Large intestine (tissue), 3 donors: ENCODE measurements around the gene PTPN14. TPM values are rescaled to one million over a fixed set of nuclear protein-coding genes. Genes with fewer than 3 reads are reported as not detected.

Experiments used
- DNase-seq, 2 donors: peaks; one replicate each; pipeline versions ENCODE4 v3.0.0 to v3.0.0-alpha.2; 2013
- H3K27ac ChIP-seq: one replicate; pipeline ENCODE4 v1.5.1; 2013; ENCODE audit warnings: low read length
- H3K27me3 ChIP-seq: 2 replicates; pipeline ENCODE4 v1.6.1; 2013; ENCODE audit warnings: low read length; ENCODE audit not compliant: control insufficient read depth, insufficient read depth
- H3K36me3 ChIP-seq: 2 replicates; pipeline ENCODE4 v1.6.1; 2013; ENCODE audit warnings: low read length; ENCODE audit not compliant: control insufficient read depth, insufficient read depth
- H3K4me1 ChIP-seq: one replicate; pipeline ENCODE4 v1.6.1; 2013; ENCODE audit warnings: low read length; ENCODE audit not compliant: control insufficient read depth, insufficient read depth
- H3K4me3 ChIP-seq: one replicate; pipeline ENCODE4 v1.5.1; 2013; ENCODE audit warnings: low read length
- H3K9me3 ChIP-seq: one replicate; pipeline ENCODE4 v1.6.1; 2013; ENCODE audit warnings: mild to moderate bottlenecking, low read depth, low read length, moderate library complexity; ENCODE audit not compliant: control insufficient read depth
- WGBS: methylation state at CpG from one replicate; pipeline ENCODE4 v1.1.5; 2013; ENCODE audit warnings: low lambda C conversion rate; ENCODE audit not compliant: insufficient coverage; 5-methylcytosine and 5-hydroxymethylcytosine counted together
- polyA plus RNA-seq: library from polyadenylated mRNA; unstranded; fragments of 120-200 nt; gene quantifications from one replicate; pipeline ENCODE4 v1.2.1, GENCODE V29; 2013

PTPN14 gene
- polyA plus RNA-seq, 1 donor: 10.2 TPM

- Histone ChIP-seq H3K4me1 (peaks cover under 1% of the 10 kb centered on the region), H3K9me3 (no peaks in the 10 kb centered on the region), H3K4me3 (no peak overlapping the region), H3K27ac (no peak overlapping the region), H3K36me3 (peaks cover 22% of the 10 kb centered on the region), H3K27me3 (no peaks in the 10 kb centered on the region)
- DNase-seq: no peak
- WGBS: 80% methylated on average over 2 of the region's 4 CpGs
Observed at GRCh38 chr1:214354440-214355148, 196.8 kb downstream of the PTPN14 start.

- no CpG with 5 or more reads among the region's 4 CpGs for WGBS
- H3K36me3 ChIP-seq: peaks cover 19% of the 10 kb centered on the region
Observed at GRCh38 chr1:214352838-214353237, 198.6 kb downstream of the PTPN14 start.

GRCh38 chr1:214351551-214352277 lies 199.7 kb downstream of the PTPN14 start:
- Histone ChIP-seq H3K9me3 (no peaks in the 10 kb centered on the region), H3K4me1 (no peaks in the 10 kb centered on the region), H3K27ac (no peak overlapping the region), H3K4me3 (no peak overlapping the region), H3K36me3 (peaks cover 13% of the 10 kb centered on the region), H3K27me3 (no peaks in the 10 kb centered on the region)
- DNase-seq: no peak
- WGBS: 100% methylated on average over 1 of the region's 2 CpGs

More at GRCh38 chr1:214352838-214353237, 198.6 kb downstream of the PTPN14 start:
- no peak overlapping the region for H3K27ac ChIP-seq
- no peak for DNase-seq
- H3K9me3 ChIP-seq: no peaks in the 10 kb centered on the region
- no peaks in the 10 kb centered on the region for H3K4me1 ChIP-seq
- no peak overlapping the region for H3K4me3 ChIP-seq
- no peaks in the 10 kb centered on the region for H3K27me3 ChIP-seq

GRCh38 chr1:214349781-214350180 lies 201.6 kb downstream of the PTPN14 start:
- no CpG with 5 or more reads among the region's 2 CpGs for WGBS
- Histone ChIP-seq H3K27me3 (no peaks in the 10 kb centered on the region), H3K36me3 (peaks cover 2% of the 10 kb centered on the region), H3K4me1 (no peaks in the 10 kb centered on the region), H3K4me3 (no peak overlapping the region), H3K9me3 (no peaks in the 10 kb centered on the region), H3K27ac (no peak overlapping the region)
- no peak for DNase-seq

GRCh38 chr1:214349008-214349407 lies 202.4 kb downstream of the PTPN14 start:
- no peaks in the 10 kb centered on the region for H3K27me3 ChIP-seq
- peaks cover 3% of the 10 kb centered on the region for H3K36me3 ChIP-seq
- no peaks in the 10 kb centered on the region for H3K4me1 ChIP-seq
- no CpG with 5 or more reads among the region's 5 CpGs for WGBS
- no peaks in the 10 kb centered on the region for H3K9me3 ChIP-seq
- no peak overlapping the region for H3K4me3 ChIP-seq
- DNase-seq: no peak
- no peak overlapping the region for H3K27ac ChIP-seq

DNA sequence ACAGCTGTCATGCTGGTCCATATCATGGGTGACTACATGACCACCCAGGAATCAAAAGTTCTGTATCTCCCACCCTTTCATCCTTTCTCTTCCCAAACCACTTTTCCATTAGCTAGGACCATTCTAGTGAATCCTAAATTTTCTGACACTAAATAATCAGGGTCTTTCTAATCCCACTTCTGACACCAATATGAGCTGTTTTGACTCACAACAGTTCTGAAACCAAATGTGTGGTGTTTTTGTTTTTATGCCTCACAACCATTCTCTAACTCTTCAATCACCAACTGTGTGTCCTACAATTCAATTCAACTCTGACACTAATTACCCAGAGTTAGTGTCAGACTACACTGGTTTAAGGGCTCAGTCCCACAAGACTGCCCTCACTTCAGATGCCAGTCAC lies 206.5 kb downstream of the PTPN14 start:
- Histone ChIP-seq H3K9me3 (no peaks in the 10 kb centered on the region), H3K4me1 (no peaks in the 10 kb centered on the region), H3K27ac (no peak overlapping the region), H3K4me3 (no peak overlapping the region), H3K27me3 (no peaks in the 10 kb centered on the region), H3K36me3 (peaks cover 3% of the 10 kb centered on the region)
- DNase-seq: no peak

DNA sequence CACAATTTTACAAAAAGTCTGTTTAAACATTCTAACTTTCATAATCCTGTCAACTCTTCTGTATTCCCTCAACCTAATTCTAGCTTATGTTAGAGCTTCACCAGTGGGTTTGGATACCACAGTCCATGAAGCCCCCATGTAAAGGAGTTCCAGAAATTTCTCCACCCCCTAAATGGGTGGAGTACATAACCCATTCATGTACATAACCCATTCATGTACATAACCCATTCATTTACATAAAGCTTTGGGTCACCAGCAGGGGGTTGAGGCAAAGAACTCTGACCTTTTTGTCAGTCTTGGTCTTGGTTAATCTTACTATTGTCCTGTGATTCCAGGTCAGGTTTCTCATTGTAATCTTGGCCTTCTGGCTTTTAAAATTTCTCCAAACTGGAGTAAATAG lies 208.9 kb downstream of the PTPN14 start:
- no peaks in the 10 kb centered on the region for H3K4me1 ChIP-seq
- H3K27ac ChIP-seq: no peak overlapping the region
- DNase-seq: no peak
- peaks cover 7% of the 10 kb centered on the region for H3K36me3 ChIP-seq
- no peaks in the 10 kb centered on the region for H3K9me3 ChIP-seq
- no peaks in the 10 kb centered on the region for H3K27me3 ChIP-seq
- H3K4me3 ChIP-seq: no peak overlapping the region

DNA sequence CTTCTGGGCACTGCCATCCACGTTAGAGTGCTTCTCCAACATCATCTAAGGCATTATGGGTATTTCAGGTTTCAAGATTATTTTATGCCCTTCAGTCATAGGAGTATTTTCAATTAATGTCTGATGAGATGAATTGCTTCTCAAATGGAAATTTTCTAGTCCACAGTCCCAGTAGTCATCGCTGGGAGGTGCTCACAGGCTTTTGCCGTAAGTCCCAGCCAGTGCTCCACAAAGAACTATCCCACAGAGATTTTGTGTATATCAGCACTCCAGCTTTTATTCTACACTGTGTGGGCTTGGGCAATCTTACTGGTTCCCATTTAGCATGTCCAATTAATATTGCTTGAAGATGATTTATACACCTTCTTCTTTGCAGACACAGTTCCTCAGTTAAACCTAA lies 209.5 kb downstream of the PTPN14 start:
- DNase-seq: no peak
- WGBS: no CpG with 5 or more reads among the region's 3 CpGs
- Histone ChIP-seq H3K27me3 (no peaks in the 10 kb centered on the region), H3K4me3 (no peak overlapping the region), H3K27ac (no peak overlapping the region), H3K9me3 (no peaks in the 10 kb centered on the region), H3K4me1 (no peaks in the 10 kb centered on the region), H3K36me3 (peaks cover 11% of the 10 kb centered on the region)

- DNase-seq: no peak
- Histone ChIP-seq H3K27ac (no peak overlapping the region), H3K36me3 (peaks cover 11% of the 10 kb centered on the region), H3K4me1 (no peaks in the 10 kb centered on the region), H3K9me3 (no peaks in the 10 kb centered on the region), H3K4me3 (no peak overlapping the region), H3K27me3 (no peaks in the 10 kb centered on the region)
- WGBS: no CpG with 5 or more reads among the region's 3 CpGs
Observed at GRCh38 chr1:214341459-214341858, 209.9 kb downstream of the PTPN14 start.

DNA sequence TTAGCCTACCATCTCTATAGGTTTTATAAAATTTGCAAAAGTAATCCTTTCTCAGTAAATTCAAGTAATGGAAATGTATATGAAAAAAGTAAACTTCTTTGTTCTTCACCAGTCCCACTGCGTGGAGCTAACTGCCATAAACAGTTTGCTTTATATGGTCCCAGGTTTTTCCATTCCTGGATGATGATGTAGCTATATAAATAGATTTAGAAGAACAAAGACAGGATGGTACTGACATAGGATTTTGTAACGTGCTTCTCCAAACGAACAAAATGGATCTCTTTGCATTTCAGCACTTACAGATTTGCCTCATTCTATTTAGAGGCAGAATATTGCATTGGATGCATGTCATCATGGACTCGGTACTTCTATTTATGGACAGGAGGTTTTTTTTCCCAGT lies 213.2 kb downstream of the PTPN14 start:
- H3K36me3 ChIP-seq: peaks cover 22% of the 10 kb centered on the region
- WGBS: 90% methylated on average over 2 of the region's 4 CpGs
- H3K9me3 ChIP-seq: no peaks in the 10 kb centered on the region
- no peak for DNase-seq
- no peaks in the 10 kb centered on the region for H3K4me1 ChIP-seq
- no peaks in the 10 kb centered on the region for H3K27me3 ChIP-seq
- H3K4me3 ChIP-seq: no peak overlapping the region
- peak overlapping the region; percentile 38 for H3K27ac ChIP-seq

DNA sequence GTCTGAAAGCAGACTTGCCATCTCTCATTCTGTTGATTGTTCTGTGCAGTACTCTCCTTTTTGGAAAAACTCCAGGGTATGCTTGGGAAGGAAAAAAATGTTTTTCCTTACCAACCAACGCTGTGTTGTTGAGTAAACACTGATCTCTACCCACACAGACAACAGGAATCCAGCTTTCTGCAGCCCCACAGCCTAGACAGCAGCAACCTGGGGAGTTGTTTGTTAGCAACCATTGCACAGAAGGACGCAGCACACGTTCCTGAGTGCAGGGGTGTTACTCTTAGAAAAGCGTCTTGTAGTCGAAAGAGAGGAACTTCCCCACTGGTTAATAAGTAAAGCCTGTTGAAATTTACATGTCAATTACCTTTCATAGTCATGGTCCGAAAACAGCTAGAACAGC lies 213.9 kb downstream of the PTPN14 start:
- no CpG with 5 or more reads among the region's 6 CpGs for WGBS
- H3K36me3 ChIP-seq: peaks cover 24% of the 10 kb centered on the region
- H3K27me3 ChIP-seq: no peaks in the 10 kb centered on the region
- H3K9me3 ChIP-seq: no peaks in the 10 kb centered on the region
- peak in 1 of 2 donors; percentile 46 for DNase-seq
- peak overlapping the region; percentile 38 for H3K27ac ChIP-seq
- no peak overlapping the region for H3K4me3 ChIP-seq
- no peaks in the 10 kb centered on the region for H3K4me1 ChIP-seq
